ENCODE measurements around the gene B4GALT6.

GRCh38 chr18:31718386-31718785 lies 34.0 kb upstream of the B4GALT6 start:
- no peak for TF ChIP-seq EZH2 (IDR thresholded peaks at IDR 0.05; ENCODE audit: insufficient read depth, low read length)
- TF ChIP-seq CTCF (IDR thresholded peaks at IDR 0.05; ENCODE audit: insufficient read depth, low read depth, low read length) = no peak
